NT2/D1 (cell line): ENCODE data around the gene PPP6R3.

Source experiments
- SUZ12 ChIP-seq: IDR thresholded peaks from 2 replicates; pipeline ENCODE4 v1.6.1; 2011; ENCODE audit not compliant: insufficient read length, insufficient read depth; ENCODE audit errors: extremely low read depth
- YY1 ChIP-seq: IDR thresholded peaks from 2 replicates; pipeline ENCODE4 v1.6.1; 2011; ENCODE audit not compliant: insufficient read length, insufficient read depth
- ZNF274 ChIP-seq: IDR thresholded peaks from 2 replicates; pipeline ENCODE4 v1.6.1; 2011; ENCODE audit warnings: mild to moderate bottlenecking, low read depth, low read length

- TF ChIP-seq SUZ12 (no peak), ZNF274 (no peak), YY1 (no peak)
Observed at GRCh38 chr11:68661697-68662603, 201.4 kb downstream of the PPP6R3 start.
